H9 (cell line): Measurements from ENCODE around the gene ELMOD1. TPM values are rescaled to one million over a fixed set of nuclear protein-coding genes. Genes with fewer than 3 reads are reported as not detected.

Source experiments
- DNase-seq: peaks from one replicate; pipeline ENCODE4 v3.0.0-alpha.2; 2017
- H2AFZ ChIP-seq: one replicate; pipeline ENCODE4 v1.6.1; 2013; ENCODE audit warnings: mild to moderate bottlenecking, low read length, control low read depth, moderate library complexity
- H2AK5ac ChIP-seq: 2 replicates; pipeline ENCODE4 v1.6.1; 2013; ENCODE audit warnings: low read length, control low read depth, mixed read lengths; ENCODE audit not compliant: insufficient read length
- H2BK120ac ChIP-seq: one replicate; pipeline ENCODE4 v1.6.1; 2013; ENCODE audit warnings: low read depth, mild to moderate bottlenecking, low read length, control low read depth, inconsistent platforms; ENCODE audit not compliant: poor library complexity, severe bottlenecking
- H2BK12ac ChIP-seq: 2 replicates; pipeline ENCODE4 v1.6.1; 2013; ENCODE audit warnings: low read length, control low read depth, mixed read lengths, low read depth; ENCODE audit not compliant: insufficient read length
- H2BK15ac ChIP-seq: 2 replicates; pipeline ENCODE4 v1.6.1; 2013; ENCODE audit warnings: low read depth, low read length, control low read depth
- H2BK20ac ChIP-seq: one replicate; pipeline ENCODE4 v1.6.1; 2013; ENCODE audit warnings: low read depth, mild to moderate bottlenecking, low read length, control low read depth, inconsistent platforms; ENCODE audit not compliant: poor library complexity, severe bottlenecking
- H2BK5ac ChIP-seq: 2 replicates; pipeline ENCODE4 v1.6.1; 2013; ENCODE audit warnings: low read length, control low read depth, mixed read lengths; ENCODE audit not compliant: insufficient read length
- H3K14ac ChIP-seq: 2 replicates; pipeline ENCODE4 v1.6.1; 2013; ENCODE audit warnings: low read length, control low read depth; ENCODE audit not compliant: insufficient read depth
- H3K18ac ChIP-seq: 2 replicates; pipeline ENCODE4 v1.6.1; 2013; ENCODE audit warnings: low read depth, mild to moderate bottlenecking, mixed read lengths, low read length, control low read depth; ENCODE audit not compliant: insufficient read length
- H3K23ac ChIP-seq: 2 replicates; pipeline ENCODE4 v1.6.1; 2013; ENCODE audit warnings: low read length, control low read depth, mixed read lengths, low read depth; ENCODE audit not compliant: insufficient read length
- H3K23me2 ChIP-seq: 2 replicates; pipeline ENCODE4 v1.6.1; 2013; ENCODE audit warnings: low read depth, mild to moderate bottlenecking, mixed read lengths, low read length, control low read depth; ENCODE audit not compliant: insufficient read length, poor library complexity, severe bottlenecking
- H3K27ac ChIP-seq: 2 replicates; pipeline ENCODE4 v1.5.1; 2013; ENCODE audit warnings: low read length, control low read depth, mixed read lengths, low read depth; ENCODE audit not compliant: insufficient read length
- H3K27me3 ChIP-seq: 2 replicates; pipeline ENCODE4 v1.6.1; 2013; ENCODE audit warnings: low read length, control low read depth, inconsistent platforms; ENCODE audit not compliant: insufficient read depth
- H3K4ac ChIP-seq: 2 replicates; pipeline ENCODE4 v1.6.1; 2013; ENCODE audit warnings: low read depth, mild to moderate bottlenecking, control low read depth, inconsistent platforms, low read length, moderate library complexity
- H3K4me1 ChIP-seq: 2 replicates; pipeline ENCODE4 v1.6.1; 2013; ENCODE audit warnings: low read length, control low read depth, inconsistent platforms; ENCODE audit not compliant: insufficient read depth
- H3K4me2 ChIP-seq: 2 replicates; pipeline ENCODE4 v1.6.1; 2013; ENCODE audit warnings: low read length, control low read depth, mixed read lengths; ENCODE audit not compliant: insufficient read length, insufficient read depth
- H3K56ac ChIP-seq: 2 replicates; pipeline ENCODE4 v1.6.1; 2013; ENCODE audit warnings: low read depth, mild to moderate bottlenecking, mixed read lengths, low read length, control low read depth; ENCODE audit not compliant: insufficient read length
- H3K79me1 ChIP-seq: 2 replicates; pipeline ENCODE4 v1.6.1; 2013; ENCODE audit warnings: low read depth, mild to moderate bottlenecking, moderate library complexity, low read length, control low read depth, inconsistent platforms; ENCODE audit not compliant: insufficient read depth, poor library complexity, severe bottlenecking
- H3K79me2 ChIP-seq: 2 replicates; pipeline ENCODE4 v1.6.1; 2013; ENCODE audit warnings: low read length, control low read depth, inconsistent platforms; ENCODE audit not compliant: insufficient read depth
- H3K9ac ChIP-seq: 2 replicates; pipeline ENCODE4 v1.6.1; 2013; ENCODE audit warnings: low read length, control low read depth, mixed read lengths; ENCODE audit not compliant: insufficient read length; ENCODE audit errors: extremely low read depth
- H3K9me3 ChIP-seq: one replicate; pipeline ENCODE4 v1.6.1; 2013; ENCODE audit warnings: low read depth, low read length, inconsistent platforms; ENCODE audit not compliant: control insufficient read depth
- H3T11ph ChIP-seq: one replicate; pipeline ENCODE4 v1.6.1; 2013; ENCODE audit warnings: mild to moderate bottlenecking, low read length, control low read depth, inconsistent platforms
- H4K20me1 ChIP-seq: one replicate; pipeline ENCODE4 v1.6.1; 2013; ENCODE audit not compliant: control insufficient read depth, insufficient read length, insufficient read depth
- H4K5ac ChIP-seq: 2 replicates; pipeline ENCODE4 v1.6.1; 2013; ENCODE audit warnings: low read depth, mild to moderate bottlenecking, mixed read lengths, low read length, control low read depth; ENCODE audit not compliant: insufficient read length
- H4K8ac ChIP-seq: replicated peaks from 2 replicates; pipeline ENCODE4 v1.6.1; 2013; ENCODE audit warnings: low read length, control low read depth, mixed read lengths, low read depth; ENCODE audit not compliant: insufficient read length
- H4K91ac ChIP-seq: 2 replicates; pipeline ENCODE4 v1.6.1; 2013; ENCODE audit warnings: low read depth, mild to moderate bottlenecking, moderate library complexity, mixed read lengths, low read length, control low read depth; ENCODE audit not compliant: insufficient read length
- H3K27ac Mint-ChIP-seq, 3 experiments: 2 replicates in 2 of 3; 3 replicates in 1 of 3; pipeline ENCODE4 v1.8.0; 2020 to 2021; ENCODE audit warnings: mixed read lengths in 3 of 3, mild to moderate bottlenecking in 1 of 3, moderate library complexity in 1 of 3
- H3K27me3 Mint-ChIP-seq: 2 replicates; pipeline ENCODE4 v1.8.0; 2021; ENCODE audit warnings: low read depth, mild to moderate bottlenecking, moderate library complexity, mixed read lengths
- H3K36me3 Mint-ChIP-seq, 3 experiments: 2 replicates in 2 of 3; 3 replicates in 1 of 3; pipeline ENCODE4 v1.8.0; 2020 to 2021; ENCODE audit warnings: low read depth in 3 of 3, mixed read lengths in 3 of 3; ENCODE audit not compliant: insufficient read depth in 1 of 3
- H3K4me1 Mint-ChIP-seq, 2 experiments: 2 replicates each; pipeline ENCODE4 v1.8.0; 2020; ENCODE audit warnings: mixed read lengths in 2 of 2
- H3K4me3 Mint-ChIP-seq, 2 experiments: 2 replicates in 1 of 2; 3 replicates in 1 of 2; pipeline ENCODE4 v1.8.0; 2020 to 2021; ENCODE audit warnings: mild to moderate bottlenecking in 2 of 2, mixed read lengths in 2 of 2, moderate library complexity in 1 of 2
- H3K9me3 Mint-ChIP-seq, 2 experiments: 2 replicates in 1 of 2; 3 replicates in 1 of 2; pipeline ENCODE4 v1.8.0; 2020; ENCODE audit warnings: mild to moderate bottlenecking in 2 of 2, mixed read lengths in 2 of 2, moderate library complexity in 1 of 2
- CTCF ChIP-seq: fragments of 200-600 bp; sonication (generic); conservative IDR thresholded peaks from 3 replicates; pipeline ENCODE4 v1.8.0; 2021; ENCODE audit warnings: antibody characterized with exemption, mild to moderate bottlenecking
- WGBS: extraction: QIAGEN DNeasy Blood & Tissue Kit; methylation state at CpG from one replicate; pipeline ENCODE4 v1.1.7; 2013; ENCODE audit warnings: missing lambda C conversion rate, low lambda C conversion rate, mixed read lengths; ENCODE audit not compliant: insufficient read length; ENCODE audit errors: extremely low coverage; 5-methylcytosine and 5-hydroxymethylcytosine counted together
- total RNA-seq: library from RNA; stranded (reverse); gene quantifications from 2 replicates; pipeline ENCODE4 v1.2.1, GENCODE V29; 2021

Gene ELMOD1
- total RNA-seq, 1 experiment from 2014 or later = 0.61 TPM

- Histone ChIP-seq H3K9me3 (no peaks in the 10 kb centered on the region), H4K5ac (no peak overlapping the region), H3K4me2 (no peak overlapping the region), H3K79me1 (no peaks in the 10 kb centered on the region), H4K8ac (no peak overlapping the region), H2BK5ac (no peak overlapping the region), H2BK15ac (no peak overlapping the region), H2BK120ac (no peak overlapping the region), H4K20me1 (no peaks in the 10 kb centered on the region), H3K9ac (no peak overlapping the region), H3K18ac (no peak overlapping the region), H2BK20ac (no peak overlapping the region), H3K23ac (no peak overlapping the region), H3K4ac (no peak overlapping the region), H3K14ac (no peak overlapping the region), H2AK5ac (no peak overlapping the region), H3T11ph (no peak overlapping the region), H3K27me3 (no peaks in the 10 kb centered on the region), H4K91ac (no peak overlapping the region), H3K56ac (no peak overlapping the region), H2AFZ (no peak overlapping the region), H3K4me1 (no peaks in the 10 kb centered on the region), H3K79me2 (no peaks in the 10 kb centered on the region), H2BK12ac (no peak overlapping the region), H3K23me2 (no peaks in the 10 kb centered on the region), H3K27ac (no peak overlapping the region)
- DNase-seq = no peak
- Mint-ChIP-seq H3K36me3 (peaks cover 0 to 5% (median 0%) of the 10 kb centered on the region in 3 experiments; a peak in 1 of 7 replicates), H3K9me3 (no peaks in the 10 kb centered on the region; a peak in 2 of 5 replicates), H3K27ac (no peak overlapping the region), H3K4me3 (no peak overlapping the region), H3K4me1 (no peaks in the 10 kb centered on the region), H3K27me3 (no peaks in the 10 kb centered on the region)
- TF ChIP-seq CTCF = no peak
- no CpG with 5 or more reads among the region's 3 CpGs for WGBS
Measured at GRCh38 chr11:107691000-107691750, 100.2 kb downstream of the ELMOD1 start.
